HepG2 (cell line): ENCODE results near the gene SETD2. TPM values are rescaled to one million over a fixed set of nuclear protein-coding genes. Genes with fewer than 3 reads are reported as not detected.
A peak's percentile ranks its signal among the peaks of the same experiment; 100 is the strongest.

Experiments
- AGO2 ChIP-seq: fragments of 200-400 bp; formaldehyde crosslinking; optimal IDR thresholded peaks from 2 replicates; pipeline ENCODE3; 2017; ENCODE audit warnings: mild to moderate bottlenecking, low read depth, low read length, moderate library complexity
- DMAP1 ChIP-seq: IDR thresholded peaks from 2 replicates; pipeline ENCODE4 v1.6.1; 2016
- FIP1L1 ChIP-seq: fragments of 200-400 bp; formaldehyde crosslinking; IDR thresholded peaks from 2 replicates; pipeline ENCODE4 v1.6.1; 2018; ENCODE audit warnings: low read depth, mild to moderate bottlenecking, low read length, moderate library complexity, borderline replicate concordance; ENCODE audit not compliant: insufficient read depth
- IKZF4 ChIP-seq: sonication (generic); formaldehyde crosslinking; IDR thresholded peaks from 2 replicates; pipeline ENCODE4 v1.5.1; 2020; ENCODE audit warnings: borderline replicate concordance, mild to moderate bottlenecking, low read depth, missing genetic modification reagents; ENCODE audit errors: not compliant biosample characterization
- KAT7 ChIP-seq: IDR thresholded peaks from 2 replicates; pipeline ENCODE4 v1.6.1; 2018; ENCODE audit warnings: borderline replicate concordance, missing compliant biosample characterization
- MLX ChIP-seq: IDR thresholded peaks from 2 replicates; pipeline ENCODE4 v1.6.1; 2016
- NONO ChIP-seq, 2 experiments: fragments of 450-650 bp in 1 of 2; sonication (generic) in 1 of 2; formaldehyde crosslinking in 1 of 2; IDR thresholded peaks in 1 of 2; conservative IDR thresholded peaks in 1 of 2; 2 replicates each; pipeline versions ENCODE4 v1.6.1 to v1.8.0; 2017 to 2022; ENCODE audit warnings: mild to moderate bottlenecking in 1 of 2, missing genetic modification reagents in 1 of 2, moderate library complexity in 1 of 2
- NPAS2 ChIP-seq: sonication (generic); formaldehyde crosslinking; IDR thresholded peaks from 2 replicates; pipeline ENCODE4 v1.8.0; 2022; ENCODE audit warnings: mild to moderate bottlenecking, missing genetic modification reagents, borderline replicate concordance
- PAF1 ChIP-seq: IDR thresholded peaks from 2 replicates; pipeline ENCODE4 v1.6.1; 2016; ENCODE audit warnings: missing genetic modification reagents, missing compliant biosample characterization
- POGZ ChIP-seq: sonication (generic); formaldehyde crosslinking; IDR thresholded peaks from 2 replicates; pipeline ENCODE4 v1.4.0; 2020; ENCODE audit warnings: mild to moderate bottlenecking, missing genetic modification reagents
- REXO4 ChIP-seq: sonication (generic); formaldehyde crosslinking; IDR thresholded peaks from 2 replicates; pipeline ENCODE4 v1.8.0; 2022; ENCODE audit warnings: missing genetic modification reagents, mild to moderate bottlenecking, borderline replicate concordance
- SMAD3 ChIP-seq: sonication (generic); formaldehyde crosslinking; IDR thresholded peaks from 2 replicates; pipeline ENCODE4 v1.4.0; 2020; ENCODE audit warnings: missing genetic modification reagents
- SRY ChIP-seq: sonication (generic); formaldehyde crosslinking; IDR thresholded peaks from 2 replicates; pipeline ENCODE4 v1.8.0; 2022; ENCODE audit warnings: mild to moderate bottlenecking, missing genetic modification reagents
- WIZ ChIP-seq: sonication (generic); formaldehyde crosslinking; IDR thresholded peaks from 2 replicates; pipeline ENCODE4 v1.5.1; 2020; ENCODE audit warnings: mild to moderate bottlenecking, missing genetic modification reagents
- ZBTB1 ChIP-seq: sonication (generic); formaldehyde crosslinking; IDR thresholded peaks from 2 replicates; pipeline ENCODE4 v1.4.0; 2020; ENCODE audit warnings: missing genetic modification reagents, borderline replicate concordance
- ZMAT5 ChIP-seq: sonication (generic); formaldehyde crosslinking; IDR thresholded peaks from 2 replicates; pipeline ENCODE4 v1.5.0; 2020; ENCODE audit warnings: mild to moderate bottlenecking, low read depth, missing genetic modification reagents, borderline replicate concordance
- ZNF564 ChIP-seq: sonication (generic); formaldehyde crosslinking; IDR thresholded peaks from 2 replicates; pipeline ENCODE4 v1.8.1; 2023; ENCODE audit warnings: mild to moderate bottlenecking, missing genetic modification reagents
- ZNF720 ChIP-seq: sonication (generic); formaldehyde crosslinking; IDR thresholded peaks from 2 replicates; pipeline ENCODE4 v1.4.0; 2020; ENCODE audit warnings: missing genetic modification reagents
- ZSCAN21 ChIP-seq: sonication (generic); formaldehyde crosslinking; IDR thresholded peaks from 2 replicates; pipeline ENCODE4 v1.8.0; 2022; ENCODE audit warnings: mild to moderate bottlenecking, missing genetic modification reagents, moderate library complexity, borderline replicate concordance
- polyA plus RNA-seq, 8 experiments: library from polyadenylated mRNA; depleted of rRNA in 3 of 8; stranded (reverse) in 7 of 8; unstranded in 1 of 8; fragments of >200 nt; fragmentation: Illumina TruSeq in 4 of 8; extraction: Trizol in 4 of 8; gene quantifications; 2 replicates each; pipeline versions ENCODE4 v1.2.1 to v1.2.3, GENCODE V29; 2011 to 2016; ENCODE audit warnings: low read depth in 4 of 8, missing spikeins in 1 of 8, mixed read lengths in 1 of 8; ENCODE audit not compliant: insufficient read depth in 1 of 8
- total RNA-seq, 5 experiments: library from RNA; depleted of rRNA; stranded (reverse); fragments of >200 nt; fragmentation: Illumina TruSeq; extraction: Trizol; gene quantifications; 2 replicates each; pipeline ENCODE4 v1.2.3, GENCODE V29; 2016; ENCODE audit warnings: low read depth in 1 of 5
- TF ChIP-seq, protein P1 (sequence below): sonication (generic); formaldehyde crosslinking; IDR thresholded peaks from 2 replicates; pipeline ENCODE4 v1.9.0; 2021; ENCODE audit warnings: missing genetic modification reagents, borderline replicate concordance
- TF ChIP-seq, protein P2 (sequence below): sonication (generic); formaldehyde crosslinking; conservative IDR thresholded peaks from 2 replicates; pipeline ENCODE4 v1.8.1; 2023; ENCODE audit warnings: missing genetic modification reagents
- TF ChIP-seq, protein P3 (sequence below): sonication (generic); formaldehyde crosslinking; IDR thresholded peaks from 2 replicates; pipeline ENCODE4 v1.5.0; 2020; ENCODE audit warnings: missing genetic modification reagents

SETD2 gene
- total and polyA plus RNA-seq, 2 of the 13 experiments (the other 11 are each of a cell fraction or from before 2014, with no cell fraction given): 14.2 to 24.2 TPM

DNA sequence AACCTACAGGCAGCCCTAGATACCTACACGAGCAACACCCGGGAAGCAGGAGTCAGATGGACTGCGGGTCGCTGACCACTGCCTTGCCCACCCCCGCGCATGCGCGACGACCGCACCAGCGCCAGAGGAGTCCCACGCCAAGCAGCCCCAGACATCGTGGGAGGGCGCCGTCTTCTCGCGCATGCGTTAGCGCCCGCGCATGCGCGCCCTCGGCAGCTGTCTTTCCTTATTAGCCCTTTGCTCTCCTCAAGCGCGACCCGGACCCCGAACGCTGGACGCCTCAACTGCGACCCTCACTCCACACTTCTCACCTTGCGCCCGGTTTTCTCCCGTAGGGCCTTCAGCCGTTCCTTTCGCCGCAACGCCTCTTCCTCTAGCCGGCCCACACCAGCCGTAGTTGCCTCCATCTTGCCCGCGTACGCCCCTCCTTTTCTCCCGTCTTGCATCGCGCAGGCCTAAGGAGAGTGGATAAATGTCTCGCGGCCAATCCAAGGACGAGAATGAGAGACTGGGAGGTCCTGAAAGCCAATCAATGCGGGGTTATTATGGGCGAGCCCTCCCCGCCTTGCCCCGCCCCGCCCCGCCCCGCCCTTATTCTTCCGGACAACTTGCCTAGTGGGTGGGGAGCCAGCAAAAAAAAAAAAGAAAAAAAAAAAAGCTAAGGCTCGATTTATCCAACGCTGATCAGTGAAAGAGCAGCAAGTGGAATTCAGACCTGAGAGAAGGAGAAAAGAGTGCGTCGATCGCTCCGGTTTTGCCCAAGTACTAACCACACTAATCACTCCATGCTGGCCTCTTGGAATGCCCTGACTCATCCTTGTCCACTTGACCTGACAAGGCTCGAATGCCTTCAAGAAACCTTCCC lies 187.4 kb downstream of the SETD2 start, which contains the start of gene CCDC12 (continued):
- TF ChIP-seq NONO (IDR thresholded peaks at IDR 0.05) (no peak), NONO (CRISPR knock-in tag; conservative IDR thresholded peaks at IDR 0.05) (no peak; the same call in 1 of the 2 replicates), POGZ (CRISPR knock-in tag) (peak; percentile 49), ZBTB1 (CRISPR knock-in tag) (no peak), ZNF564 (CRISPR knock-in tag) (peak; percentile 74; the same call in 1 of the 2 replicates), REXO4 (no peak), IKZF4 (CRISPR knock-in tag) (peak; percentile 77), SRY (CRISPR knock-in tag) (peak; percentile 56; the same call in 1 of the 2 replicates), AGO2 (peak; percentile 88), PAF1 (CRISPR knock-in tag) (no peak), ZMAT5 (CRISPR knock-in tag) (no peak), NPAS2 (CRISPR knock-in tag) (no peak), WIZ (CRISPR knock-in tag) (0 out of 2 replicates have a peak, but pooled peaks have one; percentile 49), DMAP1 (CRISPR knock-in tag) (peak; percentile 82), KAT7 (CRISPR knock-in tag) (no peak), ZNF720 (CRISPR knock-in tag) (0 out of 2 replicates have a peak, but pooled peaks have one; percentile 86), MLX (CRISPR knock-in tag) (no peak), SMAD3 (0 out of 2 replicates have a peak, but pooled peaks have one; percentile 26), ZSCAN21 (CRISPR knock-in tag) (no peak), FIP1L1 (0 out of 2 replicates have a peak, but pooled peaks have one; percentile 81)
- TF ChIP-seq, protein P1, sequence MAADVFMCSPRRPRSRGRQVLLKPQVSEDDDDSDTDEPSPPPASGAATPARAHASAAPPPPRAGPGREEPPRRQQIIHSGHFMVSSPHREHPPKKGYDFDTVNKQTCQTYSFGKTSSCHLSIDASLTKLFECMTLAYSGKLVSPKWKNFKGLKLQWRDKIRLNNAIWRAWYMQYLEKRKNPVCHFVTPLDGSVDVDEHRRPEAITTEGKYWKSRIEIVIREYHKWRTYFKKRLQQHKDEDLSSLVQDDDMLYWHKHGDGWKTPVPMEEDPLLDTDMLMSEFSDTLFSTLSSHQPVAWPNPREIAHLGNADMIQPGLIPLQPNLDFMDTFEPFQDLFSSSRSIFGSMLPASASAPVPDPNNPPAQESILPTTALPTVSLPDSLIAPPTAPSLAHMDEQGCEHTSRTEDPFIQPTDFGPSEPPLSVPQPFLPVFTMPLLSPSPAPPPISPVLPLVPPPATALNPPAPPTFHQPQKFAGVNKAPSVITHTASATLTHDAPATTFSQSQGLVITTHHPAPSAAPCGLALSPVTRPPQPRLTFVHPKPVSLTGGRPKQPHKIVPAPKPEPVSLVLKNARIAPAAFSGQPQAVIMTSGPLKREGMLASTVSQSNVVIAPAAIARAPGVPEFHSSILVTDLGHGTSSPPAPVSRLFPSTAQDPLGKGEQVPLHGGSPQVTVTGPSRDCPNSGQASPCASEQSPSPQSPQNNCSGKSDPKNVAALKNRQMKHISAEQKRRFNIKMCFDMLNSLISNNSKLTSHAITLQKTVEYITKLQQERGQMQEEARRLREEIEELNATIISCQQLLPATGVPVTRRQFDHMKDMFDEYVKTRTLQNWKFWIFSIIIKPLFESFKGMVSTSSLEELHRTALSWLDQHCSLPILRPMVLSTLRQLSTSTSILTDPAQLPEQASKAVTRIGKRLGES (CRISPR knock-in tag): no peak
- TF ChIP-seq, protein P2, sequence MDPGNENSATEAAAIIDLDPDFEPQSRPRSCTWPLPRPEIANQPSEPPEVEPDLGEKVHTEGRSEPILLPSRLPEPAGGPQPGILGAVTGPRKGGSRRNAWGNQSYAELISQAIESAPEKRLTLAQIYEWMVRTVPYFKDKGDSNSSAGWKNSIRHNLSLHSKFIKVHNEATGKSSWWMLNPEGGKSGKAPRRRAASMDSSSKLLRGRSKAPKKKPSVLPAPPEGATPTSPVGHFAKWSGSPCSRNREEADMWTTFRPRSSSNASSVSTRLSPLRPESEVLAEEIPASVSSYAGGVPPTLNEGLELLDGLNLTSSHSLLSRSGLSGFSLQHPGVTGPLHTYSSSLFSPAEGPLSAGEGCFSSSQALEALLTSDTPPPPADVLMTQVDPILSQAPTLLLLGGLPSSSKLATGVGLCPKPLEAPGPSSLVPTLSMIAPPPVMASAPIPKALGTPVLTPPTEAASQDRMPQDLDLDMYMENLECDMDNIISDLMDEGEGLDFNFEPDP (CRISPR knock-in tag): no peak
- TF ChIP-seq, protein P3, sequence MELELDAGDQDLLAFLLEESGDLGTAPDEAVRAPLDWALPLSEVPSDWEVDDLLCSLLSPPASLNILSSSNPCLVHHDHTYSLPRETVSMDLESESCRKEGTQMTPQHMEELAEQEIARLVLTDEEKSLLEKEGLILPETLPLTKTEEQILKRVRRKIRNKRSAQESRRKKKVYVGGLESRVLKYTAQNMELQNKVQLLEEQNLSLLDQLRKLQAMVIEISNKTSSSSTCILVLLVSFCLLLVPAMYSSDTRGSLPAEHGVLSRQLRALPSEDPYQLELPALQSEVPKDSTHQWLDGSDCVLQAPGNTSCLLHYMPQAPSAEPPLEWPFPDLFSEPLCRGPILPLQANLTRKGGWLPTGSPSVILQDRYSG: no peak
